Stomach (tissue), 4 donors: Measurements from ENCODE around the gene FES.

Experiments used
- CTCF ChIP-seq, 7 experiments: fragments of 450-650 bp in 4 of 7; fragments of 200-600 bp in 3 of 7; sonication (generic) in 3 of 7; IDR thresholded peaks; one replicate each; pipeline ENCODE4 v1.5.1; 2016 to 2019; ENCODE audit warnings: antibody characterized with exemption in 7 of 7, control low read depth in 2 of 7, mild to moderate bottlenecking in 1 of 7
- EP300 ChIP-seq: sonication (generic); formaldehyde crosslinking; IDR thresholded peaks from one replicate; pipeline ENCODE4 v1.6.1; 2017; ENCODE audit warnings: antibody characterized with exemption
- POLR2A ChIP-seq, 4 donors: fragments of 450-650 bp; IDR thresholded peaks; one replicate each; pipeline ENCODE4 v1.6.1; 2016; ENCODE audit warnings: antibody characterized with exemption in 4 of 4, control low read depth in 2 of 4, mild to moderate bottlenecking in 1 of 4, moderate library complexity in 1 of 4
- POLR2AphosphoS5 ChIP-seq, 3 donors: sonication (generic); formaldehyde crosslinking; IDR thresholded peaks; one replicate each; pipeline ENCODE4 v1.6.1; 2016; ENCODE audit warnings: antibody characterized with exemption in 3 of 3

GRCh38 chr15:90855139-90855538 lies 29.2 kb upstream of the FES start:
- no peak for TF ChIP-seq CTCF (IDR thresholded peaks at IDR 0.05)
- TF ChIP-seq POLR2AphosphoS5 (IDR thresholded peaks at IDR 0.05): no peak
- TF ChIP-seq POLR2A (IDR thresholded peaks at IDR 0.05): no peak
- TF ChIP-seq EP300: no peak
